GM06990 (cell line): ENCODE results near the gene TMEM234.

Source experiments
- DNase-seq: peaks from one replicate; pipeline ENCODE4 v3.0.0-alpha.2; 2011; ENCODE audit not compliant: insufficient read length; ENCODE audit errors: extremely low read depth
- H3K27me3 ChIP-seq: replicated peaks from 2 replicates; pipeline ENCODE4 v1.6.0; 2011; ENCODE audit warnings: low read length; ENCODE audit not compliant: control insufficient read depth, insufficient read depth
- H3K36me3 ChIP-seq: 2 replicates; pipeline ENCODE4 v1.5.1; 2011; ENCODE audit warnings: low read length; ENCODE audit not compliant: control insufficient read depth, insufficient read depth
- H3K4me3 ChIP-seq: replicated peaks from 2 replicates; pipeline ENCODE4 v1.5.1; 2011; ENCODE audit warnings: low read depth, mild to moderate bottlenecking, control low read depth, low read length
- TF ChIP-seq, protein P1 (sequence below): IDR thresholded peaks from 2 replicates; pipeline ENCODE4 v1.5.1; 2011; ENCODE audit warnings: low read length, control low read depth, mild to moderate bottlenecking, inconsistent platforms; ENCODE audit not compliant: insufficient read depth, poor library complexity, severe bottlenecking

Gene TMEM234

DNA sequence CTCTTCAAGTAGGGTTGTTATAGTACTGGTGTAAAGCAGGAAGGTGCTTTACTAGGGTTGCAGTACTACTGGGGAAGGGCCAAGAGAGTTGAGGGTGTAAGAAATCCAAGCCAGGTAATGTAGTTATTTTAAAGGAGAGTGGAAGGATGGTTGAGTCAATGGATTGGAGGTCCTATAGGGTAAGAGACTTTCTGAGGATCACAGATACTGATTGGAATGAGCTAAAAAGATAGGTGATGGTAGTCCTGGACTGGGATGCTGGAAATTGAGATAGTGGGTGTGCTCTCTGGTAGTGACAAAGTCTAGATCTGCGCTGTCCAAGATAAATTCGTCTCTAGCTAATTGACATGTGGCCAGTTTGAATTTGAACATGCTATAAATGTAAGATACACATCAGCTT, 35.7 kb downstream of the TMEM234 start:
- DNase-seq, result no peak
- H3K4me3 ChIP-seq, result no peak overlapping the region
- TF ChIP-seq, protein P1, sequence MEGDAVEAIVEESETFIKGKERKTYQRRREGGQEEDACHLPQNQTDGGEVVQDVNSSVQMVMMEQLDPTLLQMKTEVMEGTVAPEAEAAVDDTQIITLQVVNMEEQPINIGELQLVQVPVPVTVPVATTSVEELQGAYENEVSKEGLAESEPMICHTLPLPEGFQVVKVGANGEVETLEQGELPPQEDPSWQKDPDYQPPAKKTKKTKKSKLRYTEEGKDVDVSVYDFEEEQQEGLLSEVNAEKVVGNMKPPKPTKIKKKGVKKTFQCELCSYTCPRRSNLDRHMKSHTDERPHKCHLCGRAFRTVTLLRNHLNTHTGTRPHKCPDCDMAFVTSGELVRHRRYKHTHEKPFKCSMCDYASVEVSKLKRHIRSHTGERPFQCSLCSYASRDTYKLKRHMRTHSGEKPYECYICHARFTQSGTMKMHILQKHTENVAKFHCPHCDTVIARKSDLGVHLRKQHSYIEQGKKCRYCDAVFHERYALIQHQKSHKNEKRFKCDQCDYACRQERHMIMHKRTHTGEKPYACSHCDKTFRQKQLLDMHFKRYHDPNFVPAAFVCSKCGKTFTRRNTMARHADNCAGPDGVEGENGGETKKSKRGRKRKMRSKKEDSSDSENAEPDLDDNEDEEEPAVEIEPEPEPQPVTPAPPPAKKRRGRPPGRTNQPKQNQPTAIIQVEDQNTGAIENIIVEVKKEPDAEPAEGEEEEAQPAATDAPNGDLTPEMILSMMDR, result no peak
- no peaks in the 10 kb centered on the region for H3K27me3 ChIP-seq
- H3K36me3 ChIP-seq, result peaks cover 43% of the 10 kb centered on the region

DNA sequence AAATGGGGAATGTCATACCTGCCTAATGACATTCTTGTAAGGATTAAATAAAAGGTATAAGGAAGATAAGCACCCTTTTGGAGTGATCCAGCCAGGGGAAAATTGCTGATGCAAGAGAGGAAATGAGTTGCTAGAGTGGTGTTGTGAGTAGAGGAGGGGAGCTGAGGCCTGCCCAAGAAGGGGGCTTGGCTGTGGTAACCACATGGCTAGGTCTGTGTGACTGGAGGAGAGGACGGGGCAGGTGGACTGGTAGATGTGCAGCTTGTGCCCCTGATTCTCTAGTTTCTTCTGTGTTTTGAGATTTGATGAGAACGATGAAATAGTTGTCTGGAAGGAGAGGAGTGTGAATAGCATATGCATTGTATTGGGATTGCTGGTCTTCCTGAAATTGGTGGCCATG, 36.1 kb downstream of the TMEM234 start:
- Histone ChIP-seq H3K36me3 (peaks cover 38% of the 10 kb centered on the region), H3K4me3 (no peak overlapping the region), H3K27me3 (no peaks in the 10 kb centered on the region)
- DNase-seq, result no peak
- TF ChIP-seq, protein P1, result no peak

DNA sequence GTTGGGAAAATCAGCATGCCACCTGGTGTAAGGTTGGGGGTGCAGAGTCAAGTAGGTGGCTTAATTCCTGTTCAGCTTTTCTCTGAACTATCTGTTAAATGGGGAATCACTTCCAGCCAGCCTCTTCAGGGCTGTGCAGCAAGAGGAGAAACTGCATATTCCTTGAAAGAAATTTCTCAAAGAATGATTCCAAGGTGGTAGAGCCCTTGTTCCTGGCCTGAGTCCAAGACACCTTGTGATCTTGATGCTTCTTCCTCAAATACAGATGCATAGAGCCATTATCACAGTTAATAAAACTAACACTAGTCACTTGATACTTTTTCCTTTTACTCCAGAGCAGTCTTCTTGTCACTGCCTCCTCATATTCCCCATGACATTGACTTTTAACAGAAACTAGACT, 37.5 kb downstream of the TMEM234 start:
- Histone ChIP-seq H3K36me3 (peaks cover 26% of the 10 kb centered on the region), H3K27me3 (no peaks in the 10 kb centered on the region), H3K4me3 (no peak overlapping the region)
- TF ChIP-seq, protein P1, result no peak
- DNase-seq, result no peak

DNA sequence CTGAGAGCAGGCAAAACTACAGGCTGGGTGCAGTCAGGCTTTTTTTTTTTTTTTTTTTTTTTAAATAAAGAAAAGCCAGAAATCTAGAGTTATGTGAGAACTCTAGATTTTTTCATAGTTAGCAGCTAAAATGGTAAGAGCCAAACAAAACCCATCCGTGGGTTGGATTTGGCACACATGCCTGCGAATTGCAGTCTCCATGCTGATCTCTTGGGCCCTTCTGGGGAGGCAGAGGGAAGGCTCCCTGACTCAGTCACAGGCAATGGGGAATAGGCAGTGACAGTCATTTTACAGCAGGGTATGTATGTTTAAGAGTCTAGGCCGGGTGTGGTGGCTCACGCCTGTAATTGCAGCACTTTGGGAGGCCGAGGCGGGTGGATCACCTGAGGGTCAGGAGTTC, 40.1 kb downstream of the TMEM234 start:
- no peak for DNase-seq
- peak overlapping the region; percentile 87 for H3K4me3 ChIP-seq
- peaks cover 9% of the 10 kb centered on the region for H3K36me3 ChIP-seq
- no peaks in the 10 kb centered on the region for H3K27me3 ChIP-seq
- TF ChIP-seq, protein P1, result no peak

DNA sequence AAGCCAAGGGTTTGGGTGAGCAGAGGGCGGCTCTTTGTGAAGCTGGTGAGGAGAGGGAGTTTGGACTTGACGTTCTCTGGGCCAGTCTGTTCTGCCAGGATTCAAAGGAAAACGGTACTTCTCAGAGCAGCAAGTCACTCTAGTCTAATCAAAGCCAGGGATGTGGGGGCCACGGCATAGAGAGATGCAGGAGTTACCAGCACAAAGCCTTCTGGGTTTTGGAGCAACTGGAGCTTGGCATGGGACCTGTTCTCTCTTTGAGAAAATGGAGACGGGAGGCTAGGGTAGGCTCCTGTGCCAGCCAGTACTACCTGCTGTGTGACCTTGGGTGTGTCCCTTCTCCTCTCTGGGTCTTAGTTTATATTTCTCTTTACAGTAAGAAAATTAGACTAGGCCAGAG, 40.6 kb downstream of the TMEM234 start:
- Histone ChIP-seq H3K27me3 (no peaks in the 10 kb centered on the region), H3K4me3 (peak overlapping the region; percentile 87), H3K36me3 (peaks cover 8% of the 10 kb centered on the region)
- TF ChIP-seq, protein P1, result no peak
- DNase-seq, result no peak

DNA sequence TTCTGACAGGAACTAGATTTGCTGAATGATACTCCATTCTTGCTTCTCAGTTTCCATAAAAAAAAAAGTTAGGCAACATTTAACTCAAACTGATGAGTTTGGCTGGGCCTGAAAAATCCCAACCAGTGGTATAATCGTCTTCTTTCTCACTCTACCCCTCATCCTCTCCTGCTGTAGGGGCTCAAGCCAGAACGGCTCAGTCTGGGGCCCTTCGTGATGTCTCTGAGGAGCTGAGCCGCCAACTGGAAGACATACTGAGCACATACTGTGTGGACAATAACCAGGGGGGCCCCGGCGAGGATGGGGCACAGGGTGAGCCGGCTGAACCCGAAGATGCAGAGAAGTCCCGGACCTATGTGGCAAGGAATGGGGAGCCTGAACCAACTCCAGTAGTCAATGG, 41.1 kb downstream of the TMEM234 start:
- DNase-seq, result no peak
- TF ChIP-seq, protein P1, result no peak
- Histone ChIP-seq H3K27me3 (no peaks in the 10 kb centered on the region), H3K4me3 (peak overlapping the region; percentile 87), H3K36me3 (peaks cover 7% of the 10 kb centered on the region)
